Measurements from ENCODE around the gene GNL1. TPM values are rescaled to one million over a fixed set of nuclear protein-coding genes. Genes with fewer than 3 reads are reported as not detected.
"Not testable (repeated sequence)": the region's sequence is repeated elsewhere in the genome, so short reads cannot be mapped to it uniquely, and the experiment has no call there.

Gene GNL1
- total RNA-seq, 1 experiment from 2014 or later: 81.3 TPM

GRCh38 chr6:30516754-30517076 lies 39.6 kb downstream of the GNL1 start:
- peaks cover 25% of the 10 kb centered on the region for H3K36me3 Mint-ChIP-seq (ENCODE audit: insufficient read depth, unreplicated experiment)
- CTCF ChIA-PET: interaction anchor here (0.6 to 1.5 kb wide), 8 partner anchors 11 to 1298 kb away, joined by 3 to 6 read pairs (median 3); no protein-coding TSS in a partner anchor
- H3K27me3 Mint-ChIP-seq (ENCODE audit: unreplicated experiment); intact Hi-C loops (cut with micrococcal nuclease; ENCODE audit: unreplicated experiment); H3K9me3 Mint-ChIP-seq (ENCODE audit: low read depth, unreplicated experiment); BruUV-seq (replicated peaks); DNase-seq: not testable (repeated sequence)
- peak overlapping the region; percentile 65 for H3K4me3 Mint-ChIP-seq (ENCODE audit: low read depth, unreplicated experiment)
- H3K4me1 Mint-ChIP-seq (ENCODE audit: low read depth, unreplicated experiment): peaks cover 15% of the 10 kb centered on the region
- H3K27ac Mint-ChIP-seq (ENCODE audit: unreplicated experiment): peak overlapping the region; percentile 96

GRCh38 chr6:30515944-30516753 lies 40.1 kb downstream of the GNL1 start:
- TF ChIP-seq CTCF (IDR thresholded peaks at IDR 0.05; ENCODE audit: unreplicated experiment): no peak
- peaks cover 25% of the 10 kb centered on the region for H3K36me3 Mint-ChIP-seq (ENCODE audit: insufficient read depth, unreplicated experiment)
- intact Hi-C loops (cut with micrococcal nuclease; ENCODE audit: unreplicated experiment): no loop called here
- peak overlapping the region; percentile 96 for H3K27ac Mint-ChIP-seq (ENCODE audit: unreplicated experiment)
- H3K4me1 Mint-ChIP-seq (ENCODE audit: low read depth, unreplicated experiment): peaks cover 10% of the 10 kb centered on the region
- H3K9me3 Mint-ChIP-seq (ENCODE audit: low read depth, unreplicated experiment): no peaks in the 10 kb centered on the region
- DNase-seq: peak; percentile 88
- CTCF ChIA-PET: interaction anchor here (0.6 to 1.5 kb wide), 8 partner anchors 11 to 1299 kb away, joined by 3 to 6 read pairs (median 3); no protein-coding TSS in a partner anchor
- BruUV-seq (replicated peaks): TSS peak; percentile 97
- H3K27me3 Mint-ChIP-seq (ENCODE audit: unreplicated experiment): no peaks in the 10 kb centered on the region
- peak overlapping the region; percentile 65 for H3K4me3 Mint-ChIP-seq (ENCODE audit: low read depth, unreplicated experiment)

GRCh38 chr6:30515106-30515505 lies 41.2 kb downstream of the GNL1 start:
- Mint-ChIP-seq H3K27ac (ENCODE audit: unreplicated experiment) (peak overlapping the region; percentile 54), H3K4me3 (ENCODE audit: low read depth, unreplicated experiment) (peak overlapping the region; percentile 15), H3K9me3 (ENCODE audit: low read depth, unreplicated experiment) (no peaks in the 10 kb centered on the region), H3K27me3 (ENCODE audit: unreplicated experiment) (no peaks in the 10 kb centered on the region), H3K4me1 (ENCODE audit: low read depth, unreplicated experiment) (peaks cover 3% of the 10 kb centered on the region), H3K36me3 (ENCODE audit: insufficient read depth, unreplicated experiment) (peaks cover 25% of the 10 kb centered on the region)
- no peak for DNase-seq
- no TSS peak for BruUV-seq (replicated peaks)
- intact Hi-C loops (cut with micrococcal nuclease; ENCODE audit: unreplicated experiment): no loop called here
- CTCF ChIA-PET: interaction anchor here (0.9 kb wide), 1 partner anchor 266 kb away, joined by 3 read pairs; no protein-coding TSS in a partner anchor
- no peak for TF ChIP-seq CTCF (IDR thresholded peaks at IDR 0.05; ENCODE audit: unreplicated experiment)

- Mint-ChIP-seq H3K27me3 (ENCODE audit: unreplicated experiment) (no peaks in the 10 kb centered on the region), H3K27ac (ENCODE audit: unreplicated experiment) (no peak overlapping the region), H3K4me1 (ENCODE audit: low read depth, unreplicated experiment) (peaks cover 11% of the 10 kb centered on the region), H3K4me3 (ENCODE audit: low read depth, unreplicated experiment) (no peak overlapping the region), H3K36me3 (ENCODE audit: insufficient read depth, unreplicated experiment) (peaks cover 25% of the 10 kb centered on the region), H3K9me3 (ENCODE audit: low read depth, unreplicated experiment) (no peaks in the 10 kb centered on the region)
- no peak for TF ChIP-seq CTCF (IDR thresholded peaks at IDR 0.05; ENCODE audit: unreplicated experiment)
- CTCF ChIA-PET: interaction anchor here (0.6 kb wide), 1 partner anchor 29 kb away, joined by 4 read pairs; no protein-coding TSS in a partner anchor
- DNase-seq: no peak
- BruUV-seq (replicated peaks): no TSS peak
- intact Hi-C loops (cut with micrococcal nuclease; ENCODE audit: unreplicated experiment): no loop called here
Measured at GRCh38 chr6:30513451-30513850, 42.8 kb downstream of the GNL1 start.

DNA sequence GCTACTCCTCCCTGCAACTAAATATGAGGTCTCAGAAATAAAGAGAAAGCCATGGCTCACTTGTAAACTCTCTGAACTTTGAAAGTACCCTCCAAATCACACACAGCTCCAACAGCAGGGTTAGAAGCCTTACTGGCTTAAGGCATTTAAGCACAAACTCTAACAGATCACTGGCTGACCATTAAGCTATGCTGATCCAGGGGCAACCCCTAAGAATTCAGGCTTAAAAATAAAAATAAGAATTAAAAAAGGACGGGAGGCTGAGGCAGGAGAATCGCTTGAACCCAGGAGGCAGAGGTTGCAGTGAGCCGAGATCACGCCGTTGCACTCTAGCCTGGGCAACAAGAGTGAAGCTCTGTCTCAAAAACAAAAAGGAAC lies 45.1 kb downstream of the GNL1 start:
- intact Hi-C loops (cut with micrococcal nuclease; ENCODE audit: unreplicated experiment): no loop called here
- DNase-seq: no peak
- H3K27ac Mint-ChIP-seq (ENCODE audit: unreplicated experiment): no peak overlapping the region
- no peak overlapping the region for H3K4me3 Mint-ChIP-seq (ENCODE audit: low read depth, unreplicated experiment)
- no TSS peak for BruUV-seq (replicated peaks)
- CTCF ChIA-PET: interaction anchor here (1.4 kb wide), 1 partner anchor 10 kb away, joined by 3 read pairs; no protein-coding TSS in a partner anchor
- peaks cover 10% of the 10 kb centered on the region for H3K36me3 Mint-ChIP-seq (ENCODE audit: insufficient read depth, unreplicated experiment)
- no peak for TF ChIP-seq CTCF (IDR thresholded peaks at IDR 0.05; ENCODE audit: unreplicated experiment)
- H3K9me3 Mint-ChIP-seq (ENCODE audit: low read depth, unreplicated experiment): no peaks in the 10 kb centered on the region
- H3K27me3 Mint-ChIP-seq (ENCODE audit: unreplicated experiment): no peaks in the 10 kb centered on the region
- peaks cover 11% of the 10 kb centered on the region for H3K4me1 Mint-ChIP-seq (ENCODE audit: low read depth, unreplicated experiment)

All from Calu3 (cell line).